Transverse colon (tissue), 4 donors: ENCODE data around the gene TRIM65. TPM values are rescaled to one million over a fixed set of nuclear protein-coding genes. Genes with fewer than 3 reads are reported as not detected.

Source experiments
- DNase-seq: peaks from one replicate; pipeline ENCODE4 v3.0.0-alpha.2; 2019
- H3K27ac ChIP-seq, 4 donors: fragments of 200-600 bp; sonication (generic); 2 replicates each; pipeline ENCODE4 v1.5.1; 2016 to 2018; ENCODE audit warnings: inconsistent platforms in 4 of 4
- H3K27me3 ChIP-seq: fragments of 200-600 bp; sonication (generic); 2 replicates; pipeline ENCODE4 v1.5.1; 2017; ENCODE audit warnings: inconsistent platforms
- H3K36me3 ChIP-seq, 4 donors: fragments of 200-600 bp; sonication (generic); 2 replicates each; pipeline ENCODE4 v1.5.1; 2017 to 2019; ENCODE audit warnings: inconsistent platforms in 4 of 4
- H3K4me1 ChIP-seq, 4 donors: fragments of 200-600 bp; sonication (generic); 2 replicates each; pipeline ENCODE4 v1.5.1; 2017 to 2020; ENCODE audit warnings: inconsistent platforms in 4 of 4
- H3K4me3 ChIP-seq, 4 donors: fragments of 200-600 bp; sonication (generic); 1 replicate in 1 of 4; 2 replicates in 3 of 4; pipeline versions ENCODE4 v1.5.1 to v1.6.1; 2017 to 2019; ENCODE audit warnings: inconsistent platforms in 4 of 4
- H3K9me3 ChIP-seq, 2 donors: fragments of 200-600 bp; sonication (generic); 2 replicates each; pipeline ENCODE4 v1.5.1; 2017 to 2019; ENCODE audit warnings: inconsistent platforms in 2 of 2
- CTCF ChIP-seq, 5 experiments: fragments of 200-600 bp in 3 of 5; fragments of 450-650 bp in 2 of 5; sonication (generic) in 3 of 5; IDR thresholded peaks; 1 replicate in 2 of 5; 2 replicates in 3 of 5; pipeline ENCODE4 v1.5.1; 2016 to 2017; ENCODE audit warnings: antibody characterized with exemption in 5 of 5, inconsistent platforms in 3 of 5, mild to moderate bottlenecking in 2 of 5, moderate library complexity in 1 of 5
- EP300 ChIP-seq: sonication (generic); formaldehyde crosslinking; IDR thresholded peaks from one replicate; pipeline ENCODE4 v1.6.1; 2017; ENCODE audit warnings: antibody characterized with exemption, low read depth
- POLR2A ChIP-seq: fragments of 450-650 bp; IDR thresholded peaks from one replicate; pipeline ENCODE4 v1.6.1; 2016; ENCODE audit warnings: antibody characterized with exemption, mild to moderate bottlenecking, moderate library complexity
- POLR2AphosphoS5 ChIP-seq, 3 donors: sonication (generic); formaldehyde crosslinking; IDR thresholded peaks; one replicate each; pipeline ENCODE4 v1.6.1; 2016; ENCODE audit warnings: antibody characterized with exemption in 3 of 3
- WGBS, 2 donors: methylation state at CpG; one replicate each; pipeline ENCODE4 v1.1.5; 2018; ENCODE audit warnings: low coverage in 1 of 2; 5-methylcytosine and 5-hydroxymethylcytosine counted together
- in situ Hi-C, 4 donors: fragments of 200-750 bp; cut with MboI; loops; one replicate each; pipeline versions ENCODE4 v1.15.0 to v1.15.1; 2017; ENCODE audit warnings: low sequenced_read_pairs in 3 of 4, low pct_ligation_motif_present in 1 of 4, low pct_unique_long_range_greater_than_20kb in 1 of 4
- intact Hi-C: fragments of 100-400 bp; cut with DNase I; formaldehyde crosslinking; loops from one replicate; pipeline ENCODE4 v1.15.1; 2023; ENCODE audit warnings: low total_unique reads
- total RNA-seq, 4 donors: library from RNA; depleted of rRNA; stranded (reverse); fragments of >200 nt; gene quantifications; one replicate each; pipeline ENCODE4 v1.1.0, GENCODE V29; 2016

Gene TRIM65
- total RNA-seq, 4 donors from 2014 or later = 16.8 to 21.7 (median 20.5) TPM

- no peak for DNase-seq
- TF ChIP-seq POLR2A = no peak
- no peak for TF ChIP-seq EP300
- no peak for TF ChIP-seq POLR2AphosphoS5 (IDR thresholded peaks at IDR 0.05)
- no peak for TF ChIP-seq CTCF (IDR thresholded peaks at IDR 0.05)
- Histone ChIP-seq H3K9me3 (no peaks in the 10 kb centered on the region), H3K4me1 (peaks cover 21 to 57% (median 29%) of the 10 kb centered on the region in 4 donors), H3K27ac (peak overlapping the region in 3 of 4 donors; percentile 22 to 85 (median 44)), H3K4me3 (no peak overlapping the region), H3K27me3 (no peaks in the 10 kb centered on the region), H3K36me3 (peaks cover 0 to 51% (median 21%) of the 10 kb centered on the region in 4 donors)
- WGBS, 2 donors = 0 to 88% methylated on average over 1 to 25 of the region's 25 CpGs
- in situ Hi-C loops (no loop called here), intact Hi-C loops (no loop called here)
Observed at GRCh38 chr17:75847614-75848522, 48.9 kb downstream of the TRIM65 start.

- peaks cover 20 to 55% (median 29%) of the 10 kb centered on the region in 4 donors for H3K4me1 ChIP-seq
- H3K27me3 ChIP-seq = no peaks in the 10 kb centered on the region
- DNase-seq = no peak
- H3K9me3 ChIP-seq = no peaks in the 10 kb centered on the region
- intact Hi-C loops (no loop called here), in situ Hi-C loops (no loop called here)
- peak overlapping the region in 3 of 4 donors; percentile 79 to 85 (median 79) for H3K27ac ChIP-seq
- 81% methylated on average over 29 of the region's 34 CpGs; no CpG with 5 or more reads in 1 of the 2 donors for WGBS, 2 donors
- TF ChIP-seq POLR2AphosphoS5 (IDR thresholded peaks at IDR 0.05) (no peak), CTCF (IDR thresholded peaks at IDR 0.05) (no peak), EP300 (no peak), POLR2A (no peak)
- H3K4me3 ChIP-seq = no peak overlapping the region
- H3K36me3 ChIP-seq = peaks cover 0 to 51% (median 21%) of the 10 kb centered on the region in 4 donors
Observed at GRCh38 chr17:75846692-75847613, 49.8 kb downstream of the TRIM65 start.

- H3K4me1 ChIP-seq = peaks cover 20 to 51% (median 29%) of the 10 kb centered on the region in 4 donors
- 70% methylated on average over 22 of the region's 22 CpGs; no CpG with 5 or more reads in 1 of the 2 donors for WGBS, 2 donors
- in situ Hi-C loops = no loop called here
- no peak for TF ChIP-seq EP300
- TF ChIP-seq POLR2A = no peak
- TF ChIP-seq POLR2AphosphoS5 (IDR thresholded peaks at IDR 0.05) = peak in 1 of 3 donors; percentile 27
- TF ChIP-seq CTCF (IDR thresholded peaks at IDR 0.05) = no peak
- peak overlapping the region; percentile 79 to 85 (median 80) for H3K27ac ChIP-seq
- intact Hi-C loops = no loop called here
- H3K4me3 ChIP-seq = no peak overlapping the region
- peak; percentile 41 for DNase-seq
- no peaks in the 10 kb centered on the region for H3K27me3 ChIP-seq
- peaks cover 0 to 44% (median 19%) of the 10 kb centered on the region in 4 donors for H3K36me3 ChIP-seq
- no peaks in the 10 kb centered on the region for H3K9me3 ChIP-seq
Observed at GRCh38 chr17:75845933-75846691, 50.6 kb downstream of the TRIM65 start.
